Astrocyte (in vitro differentiated cells and primary cell): Measurements from ENCODE around the gene CHD3. TPM values are rescaled to one million over a fixed set of nuclear protein-coding genes. Genes with fewer than 3 reads are reported as not detected.
A peak's percentile ranks its signal among the peaks of the same experiment; 100 is the strongest.

ENCODE experiments used
- DNase-seq: peaks from one replicate; pipeline ENCODE4 v3.0.0-alpha.2; 2010; ENCODE audit warnings: low read depth
- FAIRE-seq: peaks from 2 replicates; lab custom pipeline; 2011; peaks lifted over from hg19 to GRCh38; lab: Jason Lieb, UNC
- H2AFZ ChIP-seq: 2 replicates; pipeline ENCODE4 v1.6.0; 2012; ENCODE audit warnings: low read depth, low read length, inconsistent platforms
- H3K27ac ChIP-seq: 2 replicates; pipeline ENCODE4 v1.5.1; 2011; ENCODE audit warnings: low read depth, low read length, inconsistent platforms
- H3K27me3 ChIP-seq: 2 replicates; pipeline ENCODE4 v1.6.0; 2011; ENCODE audit warnings: low read length, inconsistent platforms; ENCODE audit not compliant: insufficient read depth
- H3K36me3 ChIP-seq: 2 replicates; pipeline ENCODE4 v1.5.1; 2011; ENCODE audit warnings: low read length, inconsistent platforms; ENCODE audit not compliant: insufficient read depth
- H3K4me1 ChIP-seq: 2 replicates; pipeline ENCODE4 v1.5.1; 2011; ENCODE audit warnings: low read length, inconsistent platforms; ENCODE audit not compliant: insufficient read depth
- H3K4me2 ChIP-seq: 2 replicates; pipeline ENCODE4 v1.6.0; 2012; ENCODE audit warnings: low read length, inconsistent platforms
- H3K4me3 ChIP-seq: 2 replicates; pipeline ENCODE4 v1.5.1; 2011; ENCODE audit warnings: low read depth, mild to moderate bottlenecking, low read length, inconsistent platforms; ENCODE audit not compliant: insufficient read depth
- H3K79me2 ChIP-seq: 2 replicates; pipeline ENCODE4 v1.6.0; 2012; ENCODE audit warnings: mild to moderate bottlenecking, low read length, inconsistent platforms; ENCODE audit not compliant: insufficient read depth
- H3K9ac ChIP-seq: 2 replicates; pipeline ENCODE4 v1.6.0; 2012; ENCODE audit warnings: mild to moderate bottlenecking, low read length, inconsistent platforms
- H3K9me3 ChIP-seq: 2 replicates; pipeline ENCODE4 v1.5.1; 2012; ENCODE audit warnings: low read depth, mild to moderate bottlenecking, low read length, inconsistent platforms; ENCODE audit not compliant: insufficient read depth
- H4K20me1 ChIP-seq: 2 replicates; pipeline ENCODE4 v1.6.0; 2012; ENCODE audit warnings: low read length, inconsistent platforms; ENCODE audit not compliant: insufficient read depth
- H3K27ac Mint-ChIP-seq: one replicate; pipeline ENCODE4 v1.8.0; 2021; ENCODE audit warnings: mild to moderate bottlenecking, mixed read lengths; ENCODE audit not compliant: unreplicated experiment
- H3K27me3 Mint-ChIP-seq: one replicate; pipeline ENCODE4 v1.8.0; 2021; ENCODE audit warnings: low read depth, mixed read lengths; ENCODE audit not compliant: unreplicated experiment
- H3K36me3 Mint-ChIP-seq: one replicate; pipeline ENCODE4 v1.8.0; 2021; ENCODE audit warnings: low read depth, mixed read lengths; ENCODE audit not compliant: unreplicated experiment
- H3K4me1 Mint-ChIP-seq: one replicate; pipeline ENCODE4 v1.8.0; 2021; ENCODE audit warnings: low read depth, mixed read lengths; ENCODE audit not compliant: unreplicated experiment
- H3K4me3 Mint-ChIP-seq: one replicate; pipeline ENCODE4 v1.8.0; 2021; ENCODE audit warnings: mild to moderate bottlenecking, moderate library complexity, mixed read lengths; ENCODE audit not compliant: unreplicated experiment
- H3K9me3 Mint-ChIP-seq: one replicate; pipeline ENCODE4 v1.8.0; 2021; ENCODE audit warnings: mild to moderate bottlenecking, mixed read lengths; ENCODE audit not compliant: unreplicated experiment
- CTCF ChIP-seq: IDR thresholded peaks from 2 replicates; pipeline ENCODE4 v1.5.1; 2011; ENCODE audit warnings: low read depth, mild to moderate bottlenecking, inconsistent platforms, low read length, moderate library complexity; ENCODE audit not compliant: insufficient read depth
- EZH2 ChIP-seq: IDR thresholded peaks from 2 replicates; pipeline ENCODE4 v1.6.1; 2012; ENCODE audit warnings: mild to moderate bottlenecking, low read length, inconsistent platforms; ENCODE audit not compliant: insufficient read depth
- total RNA-seq: library from RNA; stranded (reverse); gene quantifications from 2 replicates; pipeline ENCODE4 v1.2.1, GENCODE V29; 2021

The CHD3 gene
- total RNA-seq, 1 donor from 2014 or later, result 111 TPM

- no peak for TF ChIP-seq EZH2
- TF ChIP-seq CTCF, result no peak
- H3K27me3 Mint-ChIP-seq, result no peaks in the 10 kb centered on the region
- Histone ChIP-seq H3K4me3 (no peak overlapping the region), H3K4me2 (no peak overlapping the region), H4K20me1 (peaks cover 12% of the 10 kb centered on the region), H2AFZ (no peak overlapping the region), H3K9me3 (no peaks in the 10 kb centered on the region), H3K36me3 (peaks cover 30% of the 10 kb centered on the region), H3K4me1 (peaks cover 12% of the 10 kb centered on the region), H3K27ac (no peak overlapping the region), H3K9ac (no peak overlapping the region), H3K79me2 (no peaks in the 10 kb centered on the region), H3K27me3 (no peaks in the 10 kb centered on the region)
- H3K9me3 Mint-ChIP-seq, result no peaks in the 10 kb centered on the region
- H3K36me3 Mint-ChIP-seq, result peaks cover 14% of the 10 kb centered on the region
- DNase-seq, result no peak
- H3K4me1 Mint-ChIP-seq, result no peaks in the 10 kb centered on the region
- no peak for FAIRE-seq
- H3K4me3 Mint-ChIP-seq, result no peak overlapping the region
- no peak overlapping the region for H3K27ac Mint-ChIP-seq
Observed at GRCh38 chr17:7911116-7911515, 22.5 kb downstream of the CHD3 start.

GRCh38 chr17:7912927-7913524 lies 24.4 kb downstream of the CHD3 start:
- no peak overlapping the region for H3K27ac ChIP-seq
- no peaks in the 10 kb centered on the region for H3K9me3 ChIP-seq
- peaks cover 12% of the 10 kb centered on the region for H4K20me1 ChIP-seq
- H3K27me3 ChIP-seq, result no peaks in the 10 kb centered on the region
- FAIRE-seq, result peak; percentile 23
- TF ChIP-seq CTCF (peak; percentile 70), EZH2 (no peak)
- Mint-ChIP-seq H3K36me3 (peaks cover 4% of the 10 kb centered on the region), H3K27me3 (no peaks in the 10 kb centered on the region), H3K4me3 (no peak overlapping the region), H3K9me3 (no peaks in the 10 kb centered on the region), H3K27ac (no peak overlapping the region), H3K4me1 (peaks cover 7% of the 10 kb centered on the region)
- peak; percentile 50 for DNase-seq
- H3K4me3 ChIP-seq, result no peak overlapping the region
- no peak overlapping the region for H3K9ac ChIP-seq
- peaks cover 17% of the 10 kb centered on the region for H3K36me3 ChIP-seq
- H2AFZ ChIP-seq, result no peak overlapping the region
- no peaks in the 10 kb centered on the region for H3K79me2 ChIP-seq
- H3K4me1 ChIP-seq, result peaks cover 21% of the 10 kb centered on the region
- H3K4me2 ChIP-seq, result no peak overlapping the region

GRCh38 chr17:7915179-7915610 lies 26.6 kb downstream of the CHD3 start:
- Histone ChIP-seq H2AFZ (peak overlapping the region; percentile 81), H3K9ac (peak overlapping the region; percentile 69), H3K4me1 (peaks cover 21% of the 10 kb centered on the region), H3K79me2 (no peaks in the 10 kb centered on the region), H3K4me3 (peak overlapping the region; percentile 65), H3K27me3 (no peaks in the 10 kb centered on the region), H3K4me2 (peak overlapping the region; percentile 91), H3K9me3 (no peaks in the 10 kb centered on the region), H3K27ac (peak overlapping the region; percentile 52), H4K20me1 (peaks cover 12% of the 10 kb centered on the region), H3K36me3 (peaks cover 2% of the 10 kb centered on the region)
- peak overlapping the region; percentile 66 for H3K27ac Mint-ChIP-seq
- H3K27me3 Mint-ChIP-seq, result peaks cover 4% of the 10 kb centered on the region
- peak overlapping the region; percentile 84 for H3K4me3 Mint-ChIP-seq
- DNase-seq, result peak; percentile 32
- no peak for TF ChIP-seq CTCF
- TF ChIP-seq EZH2, result no peak
- FAIRE-seq, result no peak
- H3K36me3 Mint-ChIP-seq, result no peaks in the 10 kb centered on the region
- peaks cover 7% of the 10 kb centered on the region for H3K4me1 Mint-ChIP-seq
- no peaks in the 10 kb centered on the region for H3K9me3 Mint-ChIP-seq
